K562 (cell line): ENCODE results near the gene TDG. TPM values are rescaled to one million over a fixed set of nuclear protein-coding genes. Genes with fewer than 3 reads are reported as not detected.

Experiments
- ATAC-seq: fragments of 200-7000 bp; cut with Tn5 transposase; 3 replicates; pipeline ENCODE4 v1.9.1; 2020; ENCODE audit warnings: moderate library complexity
- Bru-seq: library from RNA; stranded (reverse); fragments of 400-500 nt; gene quantifications from one replicate; lab custom pipeline; 2021; lab: Mats Ljungman, UMichigan
- BruChase-seq, 2 experiments: library from RNA; stranded (reverse); fragments of 400-500 nt; gene quantifications; one replicate each; lab custom pipeline; 2021; lab: Mats Ljungman, UMichigan
- BruUV-seq: library from RNA; stranded (reverse); fragments of 400-500 nt; replicated peaks from 2 replicates; lab custom pipeline; 2021; lab: Mats Ljungman, UMichigan
- CTCF ChIA-PET: fragments of 300-600 bp; formaldehyde crosslinking; extraction: SDS; loops from one replicate; lab custom pipeline; 2021; ENCODE audit warnings: low intra/inter-chr PET ratio; lab: Yijun Ruan, JAX
- POLR2A ChIA-PET: fragments of 300-600, 350-650 bp; sonication (Branson Sonifier 250); formaldehyde crosslinking; extraction: SDS; loops from one replicate; lab custom pipeline; 2021; ENCODE audit warnings: antibody characterized with exemption, inconsistent platforms; lab: Yijun Ruan, JAX
- DNase-seq, 4 experiments: peaks; one replicate each; pipeline versions ENCODE4 v3.0.0 to v3.0.0-alpha.2; 2011 to 2018; ENCODE audit warnings: low spot score in 3 of 4, mixed read lengths in 3 of 4; ENCODE audit errors: extremely low read depth in 1 of 4
- FAIRE-seq: peaks from 2 replicates; lab custom pipeline; 2011; peaks lifted over from hg19 to GRCh38; lab: Jason Lieb, UNC
- H2AFZ ChIP-seq: 2 replicates; pipeline ENCODE4 v1.6.0; 2011; ENCODE audit warnings: low read depth, low read length, control low read depth, inconsistent platforms
- H3K27ac ChIP-seq: fragments of 200-600 bp; 3 replicates; pipeline ENCODE4 v1.8.0; 2011; ENCODE audit warnings: low read depth, mild to moderate bottlenecking, control low read depth, inconsistent platforms, low read length, moderate library complexity, mixed read lengths; ENCODE audit errors: extremely low read depth
- H3K27me3 ChIP-seq, 2 experiments: fragments of 300-600 bp in 1 of 2; 2 replicates in 1 of 2; 3 replicates in 1 of 2; pipeline versions ENCODE4 v1.6.0 to v1.8.0; 2011; ENCODE audit warnings: inconsistent platforms in 2 of 2, low read length in 2 of 2, mild to moderate bottlenecking in 1 of 2, mixed read lengths in 1 of 2, moderate library complexity in 1 of 2; ENCODE audit not compliant: control insufficient read depth in 2 of 2, insufficient read depth in 2 of 2
- H3K36me3 ChIP-seq: fragments of 300-600 bp; 3 replicates; pipeline ENCODE4 v1.8.0; 2011; ENCODE audit warnings: mild to moderate bottlenecking, low read length, inconsistent platforms; ENCODE audit not compliant: control insufficient read depth, insufficient read depth
- H3K4me1 ChIP-seq, 2 experiments: fragments of 200-600 bp in 1 of 2; replicated peaks in 1 of 2; 2 replicates in 1 of 2; 3 replicates in 1 of 2; pipeline versions ENCODE4 v1.5.1 to v1.8.0; 2011; ENCODE audit warnings: inconsistent platforms in 2 of 2, low read length in 2 of 2, mild to moderate bottlenecking in 1 of 2, mixed read lengths in 1 of 2, moderate library complexity in 1 of 2; ENCODE audit not compliant: control insufficient read depth in 2 of 2, insufficient read depth in 2 of 2
- H3K4me2 ChIP-seq: 2 replicates; pipeline ENCODE4 v1.6.1; 2011; ENCODE audit warnings: low read length, control low read depth, inconsistent platforms, mixed read lengths; ENCODE audit not compliant: insufficient read depth
- H3K4me3 ChIP-seq: fragments of 200-600 bp; sonication (generic), shearing (Covaris generic); 2 replicates; pipeline ENCODE4 v1.5.1; 2016; ENCODE audit warnings: control low read depth, inconsistent platforms
- H3K79me2 ChIP-seq: fragments of 200-600 bp; 3 replicates; pipeline ENCODE4 v1.8.0; 2011; ENCODE audit warnings: low read length, inconsistent platforms; ENCODE audit not compliant: control insufficient read depth, insufficient read depth
- H3K9ac ChIP-seq, 2 experiments: 2 replicates each; pipeline versions ENCODE4 v1.6.0 to v1.6.1; 2011; ENCODE audit warnings: low read depth in 2 of 2, low read length in 2 of 2, control low read depth in 1 of 2, inconsistent platforms in 1 of 2, mild to moderate bottlenecking in 1 of 2, mixed read lengths in 1 of 2; ENCODE audit not compliant: insufficient read depth in 1 of 2
- H3K9me1 ChIP-seq: one replicate; pipeline ENCODE4 v1.6.0; 2011; ENCODE audit warnings: inconsistent platforms, mild to moderate bottlenecking, low read length, moderate library complexity; ENCODE audit not compliant: control insufficient read depth, insufficient read depth
- H3K9me3 ChIP-seq: replicated peaks from 2 replicates; pipeline ENCODE4 v1.5.1; 2011; ENCODE audit warnings: low read depth, low read length, inconsistent platforms; ENCODE audit not compliant: control insufficient read depth, insufficient read depth
- H4K20me1 ChIP-seq: replicated peaks from 2 replicates; pipeline ENCODE4 v1.6.1; 2011; ENCODE audit warnings: low read length, inconsistent platforms, mixed read lengths; ENCODE audit not compliant: control insufficient read depth, insufficient read depth
- HNRNPL ChIP-seq: fragments of 200-400 bp; formaldehyde crosslinking; IDR thresholded peaks from 2 replicates; pipeline ENCODE4 v1.6.1; 2017; ENCODE audit warnings: low read depth, mild to moderate bottlenecking, low read length
- MBD1 ChIP-seq: fragments of 250-450 bp; sonication (Bioruptor Pico); IDR thresholded peaks from 2 replicates; pipeline ENCODE4 v1.8.0; 2022; ENCODE audit warnings: inconsistent platforms
- PKNOX1 ChIP-seq: fragments of 450-650 bp; IDR thresholded peaks from 2 replicates; pipeline ENCODE4 v1.6.1; 2016
- POLR3A ChIP-seq: IDR thresholded peaks from 2 replicates; pipeline ENCODE4 v1.6.1; 2011; ENCODE audit warnings: borderline replicate concordance, mild to moderate bottlenecking, moderate library complexity; ENCODE audit not compliant: insufficient read length, insufficient read depth; ENCODE audit errors: extremely low read depth
- PTBP1 ChIP-seq: fragments of 200-400 bp; formaldehyde crosslinking; IDR thresholded peaks from 2 replicates; pipeline ENCODE4 v1.6.1; 2017; ENCODE audit warnings: low read depth, low read length
- RBM39 ChIP-seq: fragments of 200-400 bp; formaldehyde crosslinking; optimal IDR thresholded peaks from 2 replicates; pipeline ENCODE3; 2018; ENCODE audit warnings: low read depth, low read length
- SLC30A9 ChIP-seq: fragments of 250-450 bp; sonication (Bioruptor Pico); IDR thresholded peaks from 2 replicates; pipeline ENCODE4 v1.8.0; 2022; ENCODE audit warnings: mild to moderate bottlenecking, moderate library complexity
- ZFPM2 ChIP-seq: fragments of 250-450 bp; sonication (Bioruptor Pico); IDR thresholded peaks from 2 replicates; pipeline ENCODE4 v1.5.1; 2022; ENCODE audit warnings: mild to moderate bottlenecking
- ZNF140 ChIP-seq: fragments of 250-450 bp; sonication (Bioruptor Pico); IDR thresholded peaks from 2 replicates; pipeline ENCODE4 v1.8.0; 2021; ENCODE audit warnings: moderate library complexity, mild to moderate bottlenecking, inconsistent platforms
- ZNF696 ChIP-seq: fragments of 250-450 bp; sonication (Bioruptor Pico); conservative IDR thresholded peaks from 2 replicates; pipeline ENCODE4 v1.4.0; 2020; ENCODE audit warnings: mild to moderate bottlenecking, moderate library complexity
- ZNF76 ChIP-seq: fragments of 250-450 bp; sonication (Bioruptor Pico); IDR thresholded peaks from 2 replicates; pipeline ENCODE4 v1.4.0; 2020; ENCODE audit warnings: mild to moderate bottlenecking, moderate library complexity, borderline replicate concordance
- WGBS: fragments of 100-300 bp; shearing (Covaris generic); methylation state at CpG from one replicate; pipeline ENCODE4 v1.1.6; 2016; ENCODE audit warnings: low coverage, mixed read lengths; ENCODE audit not compliant: insufficient coverage; ENCODE audit errors: missing lambda C conversion rate; 5-methylcytosine and 5-hydroxymethylcytosine counted together
- in situ Hi-C: fragments of 300-500 bp; cut with MboI; formaldehyde crosslinking; loops from 4 replicates; pipeline ENCODE4 v1.15.0; 2018; ENCODE audit warnings: inconsistent platforms, mixed read lengths
- intact Hi-C: fragments of 100-400 bp; cut with micrococcal nuclease; formaldehyde crosslinking; loops from 2 replicates; pipeline ENCODE4 v1.14.2; 2022
- long read RNA-seq, 3 experiments: library from polyadenylated mRNA in 2 of 3; library from RNA in 1 of 3; unstranded in 2 of 3; stranded (forward) in 1 of 3; transcript quantifications; one replicate each; pipeline ENCODE4 v2.0.0, GENCODE V29; 2019 to 2022
- polyA minus RNA-seq, 3 experiments: library from RNA; depleted of rRNA, polyadenylated mRNA; stranded (reverse); fragments of >200 nt; gene quantifications; 2 replicates each; pipeline ENCODE4 v1.2.3, GENCODE V29; 2011
- polyA plus RNA-seq, 8 experiments: library from polyadenylated mRNA; depleted of rRNA in 4 of 8; stranded (reverse) in 5 of 8; unstranded in 3 of 8; fragments of >200 nt; fragmentation: Nextera tagmentation in 2 of 8; fragmentation: Illumina TruSeq in 1 of 8; extraction: Ambion mirVana in 2 of 8; extraction: Trizol in 1 of 8; gene quantifications; 2 replicates each; pipeline versions ENCODE4 v1.2.1 to v1.2.3, GENCODE V29; 2011 to 2014; ENCODE audit warnings: inconsistent platforms in 1 of 8, missing spikeins in 1 of 8
- total RNA-seq, 7 experiments: library from RNA; depleted of rRNA in 6 of 7; stranded (reverse); fragments of >200 nt in 6 of 7; fragmentation: Illumina TruSeq in 2 of 7; extraction: Trizol in 2 of 7; gene quantifications; 2 replicates each; pipeline versions ENCODE4 v1.2.1 to v1.2.3, GENCODE V29; 2011 to 2021; ENCODE audit warnings: low replicate concordance in 1 of 7

TDG gene
- total RNA-seq (2011; cell fraction: chromatin; rRNA removed; ENCODE audit: low replicate concordance): 34.2 and 96.2 TPM in 2 replicates
- 23.2 and 24.1 TPM in 2 replicates for total RNA-seq (2011; cell fraction: nucleolus; rRNA removed)
- 45.8 and 68.9 TPM in 2 replicates for total RNA-seq (2011; cell fraction: nucleoplasm; rRNA removed)
- total RNA-seq (2014; rRNA removed) (50.8 and 56.8 TPM in 2 replicates), total RNA-seq (2014; rRNA removed; fragmentation: Illumina TruSeq; extraction: Trizol) (67.3 and 80.5 TPM in 2 replicates), total RNA-seq (2015; rRNA removed; fragmentation: Illumina TruSeq; extraction: Trizol) (65.7 and 70.3 TPM in 2 replicates), total RNA-seq (2021) (57.9 and 62.7 TPM in 2 replicates), polyA plus RNA-seq (2011; rRNA removed) (50.8 and 73.3 TPM in 2 replicates), polyA plus RNA-seq (2014; fragmentation: Illumina TruSeq; extraction: Trizol) (69.8 and 77.2 TPM in 2 replicates), polyA plus RNA-seq (2014; fragmentation: Nextera tagmentation; extraction: Ambion mirVana) (10 to 100 TPM; 37.6 to 49.0 TPM), polyA plus RNA-seq (2014; rRNA removed) (62.1 and 64.0 TPM in 2 replicates), polyA minus RNA-seq (2011; rRNA and poly(A)+ RNA removed) (97.2 and 98.8 TPM in 2 replicates), Bru-seq, nascent RNA (percentile 92 among the genes with signal in this experiment), BruChase-seq, experiment 1, labeled RNA remaining after a 2-hour chase (percentile 94 among the genes with signal in this experiment), BruChase-seq, experiment 2, labeled RNA remaining after a 6-hour chase (percentile 93 among the genes with signal in this experiment)
- 15.6 and 25.0 TPM in 2 replicates for polyA plus RNA-seq (2011; cell fraction: cytosol; rRNA removed)
- polyA plus RNA-seq (2011; cell fraction: nucleus; rRNA removed): 52.3 and 89.0 TPM in 2 replicates
- polyA plus RNA-seq (2012): 33.5 and 43.1 TPM in 2 replicates
- polyA minus RNA-seq (2011; cell fraction: cytosol; rRNA and poly(A)+ RNA removed): 22.7 and 32.0 TPM in 2 replicates
- 22.6 and 41.0 TPM in 2 replicates for polyA minus RNA-seq (2011; cell fraction: nucleus; rRNA and poly(A)+ RNA removed)
- long read RNA-seq, experiment 1, transcript TDG-202 (10 exons, 3,251 nt): major isoform, 124 of 280 reads
- long read RNA-seq, experiment 1, transcript TDG-208 (3 exons, 1,139 nt): minor isoform, 36 of 280 reads
- long read RNA-seq, experiment 1, transcript TDG-210 (2 exons, 862 nt): minor isoform, 8 of 280 reads
- long read RNA-seq, experiment 1, transcript TDG-209 (9 exons, 1,387 nt): minor isoform, 31 of 280 reads
- long read RNA-seq, experiment 1, partial matches to known transcripts: 56 of 280 reads
- long read RNA-seq, experiment 1, other reads (novel, unspliced or antisense): 25 of 280 reads
- long read RNA-seq, experiment 2, partial matches to known transcripts: 3 of 63 reads
- long read RNA-seq, experiment 2, other reads (novel, unspliced or antisense): 55 of 63 reads
- long read RNA-seq, experiment 3, transcript TDG-208 (3 exons, 1,139 nt): major isoform, 56 of 104 reads
- long read RNA-seq, experiment 3, transcript TDG-209 (9 exons, 1,387 nt): minor isoform, 9 of 104 reads
- long read RNA-seq, experiment 3, transcript TDG-202 (10 exons, 3,251 nt): minor isoform, 15 of 104 reads
- long read RNA-seq, experiment 3, partial matches to known transcripts: 15 of 104 reads
- long read RNA-seq, experiment 3, other reads (novel, unspliced or antisense): 6 of 104 reads

- peaks cover 35% of the 10 kb centered on the region; the same call in 2 of the 3 replicates for H3K36me3 ChIP-seq
- WGBS: 1% methylated on average over 63 of the region's 64 CpGs
- intact Hi-C loops: no loop called here
- in situ Hi-C loops: no loop called here
- H3K79me2 ChIP-seq: peaks cover 82% of the 10 kb centered on the region
- H4K20me1 ChIP-seq: no peaks in the 10 kb centered on the region; the same call in 1 of the 2 replicates
- ATAC-seq (peak; percentile 94), DNase-seq (peak; percentile 92 to 99 (median 94)), FAIRE-seq (peak; percentile 96)
- no peaks in the 10 kb centered on the region for H3K9me3 ChIP-seq
- no TSS peak for BruUV-seq
- peak within 1 kb of the TSS; percentile 95 to 97 for H3K9ac ChIP-seq
- peak within 1 kb of the TSS; percentile 85 for H3K27ac ChIP-seq
- peak within 1 kb of the TSS; percentile 96 for H3K4me2 ChIP-seq
- H3K27me3 ChIP-seq: no peaks in the 10 kb centered on the region
- CTCF ChIA-PET: interaction anchor here (0.7 kb wide), 1 partner anchor 32 kb away, joined by 5 read pairs; no protein-coding TSS in a partner anchor
- peak within 1 kb of the TSS; percentile 92 for H2AFZ ChIP-seq
- peak within 1 kb of the TSS; percentile 69 for H3K4me3 ChIP-seq
- H3K9me1 ChIP-seq: no peaks in the 10 kb centered on the region
- POLR2A ChIA-PET: interaction anchor here (0.6 to 2.3 kb wide), 16 partner anchors 8 to 263 kb away, joined by 3 to 45 read pairs (median 6); partner anchors contain the start of gene HSP90B1
- H3K4me1 ChIP-seq: peaks cover 4 to 25% of the 10 kb centered on the region in 2 experiments; a peak in 4 of 5 replicates
- TF ChIP-seq RBM39 (no peak), POLR3A (no peak), MBD1 (CRISPR knock-in tag) (no peak), PKNOX1 (peak; percentile 35; the same call in 1 of the 2 replicates), ZNF76 (peak; percentile 91; the same call in 1 of the 2 replicates), ZNF696 (CRISPR knock-in tag) (no peak), ZNF140 (CRISPR knock-in tag) (no peak), ZFPM2 (CRISPR knock-in tag) (no peak), PTBP1 (no peak), SLC30A9 (CRISPR knock-in tag) (no peak), HNRNPL (peak; percentile 83; the same call in 1 of the 2 replicates)
Observed at GRCh38 chr12:103965590-103966504, at the start of gene TDG. TSS of gene TDG (plus strand) at chr12:103965872. CDS start at chr12:103966038, 166 bp downstream.
